Common myeloid progenitor, CD34-positive (primary cell): ENCODE results near the gene EPB41L4B.

Experiments
- CTCF ChIA-PET: fragments of 350-600 bp; sonication (Branson Sonifier 250); formaldehyde crosslinking; loops from one replicate; lab custom pipeline; 2021; ENCODE audit warnings: antibody characterized with exemption; lab: Charles Lee
- POLR2A ChIA-PET: fragments of 350-600 bp; sonication (Branson Sonifier 250); formaldehyde crosslinking; loops from one replicate; lab custom pipeline; 2021; ENCODE audit warnings: antibody characterized with exemption; lab: Charles Lee
- DNase-seq, 3 donors: peaks; one replicate each; pipeline versions ENCODE4 v3.0.0 to v3.0.0-alpha.2; 2013
- H3K27ac ChIP-seq, 2 experiments: 1 replicate in 1 of 2; 2 replicates in 1 of 2; pipeline ENCODE4 v1.7.0; 2013; ENCODE audit warnings: inconsistent platforms in 2 of 2, low read length in 2 of 2, mild to moderate bottlenecking in 2 of 2, low read depth in 1 of 2, moderate library complexity in 1 of 2; ENCODE audit not compliant: severe bottlenecking in 2 of 2, insufficient read depth in 1 of 2, poor library complexity in 1 of 2
- H3K27me3 ChIP-seq, 5 experiments: replicated peaks in 2 of 5; 1 replicate in 3 of 5; 2 replicates in 2 of 5; pipeline versions ENCODE4 v1.6.1 to v1.7.0; 2013; ENCODE audit warnings: low read length in 4 of 5, mild to moderate bottlenecking in 2 of 5, moderate library complexity in 2 of 5, inconsistent platforms in 1 of 5; ENCODE audit not compliant: insufficient read depth in 5 of 5, control insufficient read depth in 4 of 5
- H3K36me3 ChIP-seq, 4 experiments: 1 replicate in 2 of 4; 2 replicates in 2 of 4; pipeline versions ENCODE4 v1.6.1 to v1.7.0; 2013; ENCODE audit warnings: low read length in 3 of 4, control low read depth in 1 of 4, mild to moderate bottlenecking in 1 of 4; ENCODE audit not compliant: control insufficient read depth in 4 of 4, insufficient read depth in 4 of 4
- H3K4me1 ChIP-seq, 4 experiments: 1 replicate in 3 of 4; 2 replicates in 1 of 4; pipeline versions ENCODE4 v1.6.1 to v1.7.1; 2013; ENCODE audit warnings: low read length in 3 of 4, mild to moderate bottlenecking in 3 of 4, control low read depth in 1 of 4, inconsistent platforms in 1 of 4, moderate library complexity in 1 of 4; ENCODE audit not compliant: control insufficient read depth in 4 of 4, insufficient read depth in 4 of 4; ENCODE audit errors: control extremely low read depth in 1 of 4
- H3K4me3 ChIP-seq, 7 experiments: 1 replicate in 4 of 7; 2 replicates in 3 of 7; pipeline versions ENCODE4 v1.5.1 to v1.7.0; 2013; ENCODE audit warnings: mild to moderate bottlenecking in 7 of 7, low read length in 6 of 7, moderate library complexity in 6 of 7, inconsistent platforms in 2 of 7, low read depth in 2 of 7, control low read depth in 1 of 7; ENCODE audit not compliant: insufficient read depth in 4 of 7, control insufficient read depth in 1 of 7; ENCODE audit errors: extremely low read depth in 1 of 7
- H3K9me3 ChIP-seq, 5 experiments: 1 replicate in 4 of 5; 2 replicates in 1 of 5; pipeline versions ENCODE4 v1.6.1 to v1.7.1; 2013; ENCODE audit warnings: low read length in 4 of 5, mild to moderate bottlenecking in 2 of 5, inconsistent platforms in 1 of 5, low read depth in 1 of 5, moderate library complexity in 1 of 5; ENCODE audit not compliant: control insufficient read depth in 4 of 5, insufficient read depth in 2 of 5; ENCODE audit errors: control extremely low read depth in 1 of 5
- WGBS: methylation state at CpG from one replicate; pipeline ENCODE4 v1.1.5; 2013; ENCODE audit not compliant: insufficient coverage; 5-methylcytosine and 5-hydroxymethylcytosine counted together

Gene EPB41L4B

DNA sequence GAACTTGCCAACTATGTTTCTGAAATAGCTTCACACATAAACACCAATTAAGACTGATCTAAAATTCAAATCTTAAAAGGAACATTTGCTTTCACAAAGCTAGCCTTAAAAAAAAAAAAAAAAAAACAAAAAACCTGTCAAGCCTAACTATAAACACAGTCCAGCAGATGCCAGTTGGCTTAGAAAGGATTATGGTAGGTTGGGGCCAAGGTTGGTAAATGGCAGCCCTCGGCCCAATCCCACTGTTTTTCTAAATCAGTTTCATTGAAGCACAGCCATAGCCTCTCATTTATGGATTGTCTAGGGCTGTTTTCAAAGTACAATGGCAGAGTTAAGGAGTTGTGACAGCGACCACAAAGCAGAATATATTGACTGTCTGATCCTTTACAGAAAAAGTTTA is 78.1 kb downstream of the EPB41L4B start:
- no CpG with 5 or more reads among the region's 2 CpGs for WGBS
- H3K36me3 ChIP-seq: no peaks in the 10 kb centered on the region
- peaks cover 11 to 76% (median 27%) of the 10 kb centered on the region in 5 experiments for H3K27me3 ChIP-seq
- no peak for DNase-seq
- CTCF ChIA-PET: interaction anchor here (0.7 kb wide), 1 partner anchor 42 kb away, joined by 3 read pairs; no protein-coding TSS in a partner anchor
- no peak overlapping the region for H3K27ac ChIP-seq
- H3K4me3 ChIP-seq: no peak overlapping the region
- H3K9me3 ChIP-seq: peaks cover 0 to 9% (median 6%) of the 10 kb centered on the region in 5 experiments
- POLR2A ChIA-PET: no interaction called here
- no peaks in the 10 kb centered on the region for H3K4me1 ChIP-seq

DNA sequence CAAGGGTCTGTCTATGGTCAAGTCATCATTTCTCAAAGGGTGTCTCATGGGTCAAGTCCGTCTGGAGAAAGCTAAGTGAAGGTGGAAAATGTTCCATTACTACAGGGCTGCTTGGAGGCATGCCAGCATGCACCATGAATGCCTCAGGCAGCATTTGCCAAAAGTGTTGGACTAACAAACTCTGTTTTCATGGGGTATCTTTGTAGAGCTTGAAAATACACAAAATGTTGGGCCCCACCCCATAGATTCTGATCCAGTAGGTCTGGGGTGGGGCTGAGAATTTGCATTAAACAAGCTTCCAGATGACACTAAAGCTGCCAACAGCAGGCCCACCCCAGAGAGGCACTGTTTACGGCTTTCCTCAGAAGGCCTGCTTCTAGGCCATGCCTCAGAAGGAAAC is 78.8 kb downstream of the EPB41L4B start:
- Histone ChIP-seq H3K36me3 (no peaks in the 10 kb centered on the region), H3K9me3 (peaks cover 0 to 9% (median 6%) of the 10 kb centered on the region in 5 experiments), H3K4me1 (no peaks in the 10 kb centered on the region), H3K27ac (no peak overlapping the region), H3K27me3 (peaks cover 11 to 78% (median 27%) of the 10 kb centered on the region in 5 experiments), H3K4me3 (no peak overlapping the region)
- POLR2A ChIA-PET: no interaction called here
- no peak for DNase-seq
- CTCF ChIA-PET: no interaction called here
- WGBS: 83% methylated on average over 2 of the region's 2 CpGs

DNA sequence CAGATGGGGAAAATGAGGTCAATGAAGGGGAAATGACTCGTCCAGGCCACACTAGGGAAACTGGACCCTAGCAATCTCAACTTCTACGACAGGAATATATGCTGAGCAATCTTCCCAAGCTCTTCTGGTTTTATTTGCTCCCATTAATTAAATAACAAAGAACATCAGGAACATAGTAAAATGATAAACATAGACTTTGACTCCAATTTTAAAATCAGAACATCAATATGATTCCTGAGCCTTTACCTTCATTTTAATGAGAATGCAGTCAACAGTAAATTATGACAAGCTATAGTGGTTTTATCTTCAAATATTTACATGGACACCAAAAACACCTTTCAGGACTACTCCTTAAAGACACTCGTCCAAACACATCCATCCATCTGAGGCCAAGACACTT is 79.7 kb downstream of the EPB41L4B start:
- H3K4me1 ChIP-seq: no peaks in the 10 kb centered on the region
- peaks cover 0 to 9% (median 6%) of the 10 kb centered on the region in 5 experiments for H3K9me3 ChIP-seq
- ChIA-PET CTCF (no interaction called here), POLR2A (no interaction called here)
- no peak overlapping the region for H3K4me3 ChIP-seq
- H3K27me3 ChIP-seq: peaks cover 11 to 77% (median 26%) of the 10 kb centered on the region in 5 experiments
- no peak overlapping the region for H3K27ac ChIP-seq
- H3K36me3 ChIP-seq: no peaks in the 10 kb centered on the region
- no CpG with 5 or more reads among the region's 3 CpGs for WGBS
- DNase-seq: no peak

GRCh38 chr9:109239240-109239639 is 81.6 kb downstream of the EPB41L4B start:
- Histone ChIP-seq H3K36me3 (no peaks in the 10 kb centered on the region), H3K4me3 (no peak overlapping the region), H3K27me3 (peaks cover 5 to 67% (median 17%) of the 10 kb centered on the region in 5 experiments), H3K27ac (no peak overlapping the region), H3K9me3 (peaks cover 0 to 9% (median 6%) of the 10 kb centered on the region in 5 experiments), H3K4me1 (no peaks in the 10 kb centered on the region)
- ChIA-PET CTCF (interaction anchor here (0.5 kb wide), 1 partner anchor 10 kb away, joined by 4 read pairs; no protein-coding TSS in a partner anchor), POLR2A (no interaction called here)
- DNase-seq: no peak
- WGBS: 87% methylated on average over 3 of the region's 3 CpGs

GRCh38 chr9:109238655-109239054 is 82.2 kb downstream of the EPB41L4B start:
- CTCF ChIA-PET: no interaction called here
- WGBS: 82% methylated on average over 2 of the region's 3 CpGs
- POLR2A ChIA-PET: no interaction called here
- H3K27me3 ChIP-seq: peaks cover 5 to 62% (median 15%) of the 10 kb centered on the region in 5 experiments
- peaks cover 0 to 9% (median 6%) of the 10 kb centered on the region in 5 experiments for H3K9me3 ChIP-seq
- H3K4me1 ChIP-seq: no peaks in the 10 kb centered on the region
- no peaks in the 10 kb centered on the region for H3K36me3 ChIP-seq
- H3K4me3 ChIP-seq: no peak overlapping the region
- H3K27ac ChIP-seq: no peak overlapping the region
- no peak for DNase-seq

GRCh38 chr9:109238125-109238524 is 82.7 kb downstream of the EPB41L4B start:
- no peaks in the 10 kb centered on the region for H3K4me1 ChIP-seq
- ChIA-PET POLR2A (no interaction called here), CTCF (no interaction called here)
- H3K27ac ChIP-seq: no peak overlapping the region
- WGBS: 95% methylated on average over 4 of the region's 4 CpGs
- no peak overlapping the region for H3K4me3 ChIP-seq
- H3K9me3 ChIP-seq: peaks cover 0 to 9% (median 6%) of the 10 kb centered on the region in 5 experiments
- H3K36me3 ChIP-seq: no peaks in the 10 kb centered on the region
- no peak for DNase-seq
- H3K27me3 ChIP-seq: peaks cover 5 to 61% (median 13%) of the 10 kb centered on the region in 5 experiments

DNA sequence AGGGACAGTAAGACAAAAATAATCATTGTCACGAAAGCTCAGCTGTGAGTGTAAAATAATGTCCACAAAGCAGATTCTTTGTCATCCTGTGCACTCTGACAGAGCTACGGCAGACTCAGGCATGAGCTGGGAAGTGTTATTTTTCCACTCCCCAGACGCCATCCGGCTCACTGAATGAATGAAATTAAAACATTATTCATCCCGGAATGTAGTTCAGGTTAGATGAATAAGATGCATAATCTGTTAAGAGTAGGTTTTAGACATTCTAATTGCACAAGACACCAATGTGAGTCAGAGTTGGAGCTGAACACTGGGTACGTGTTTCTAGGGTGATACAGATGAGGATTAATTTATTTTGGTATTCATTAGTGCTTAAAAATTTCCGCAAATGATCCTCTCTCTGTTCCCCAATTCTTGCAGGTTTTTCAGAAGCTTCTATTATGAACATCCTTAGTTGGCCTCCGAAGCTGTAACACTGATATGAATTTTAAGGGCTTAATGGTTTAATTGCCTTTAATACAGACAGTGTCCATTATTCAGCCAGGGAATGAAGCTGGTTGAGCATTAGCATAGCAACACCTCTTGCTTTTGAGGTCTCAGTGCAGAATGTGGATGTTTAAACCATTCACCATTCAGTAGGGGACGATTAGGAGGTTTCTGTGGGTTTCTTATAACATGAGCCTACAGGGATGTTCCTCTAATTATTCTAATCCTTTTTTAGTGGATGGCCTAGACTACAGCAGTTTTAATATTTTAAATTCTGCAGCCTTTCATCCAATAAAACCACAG is 88.2 kb downstream of the EPB41L4B start:
- Histone ChIP-seq H3K27ac (no peak overlapping the region), H3K9me3 (no peaks in the 10 kb centered on the region), H3K27me3 (peaks cover 5 to 63% (median 17%) of the 10 kb centered on the region in 5 experiments), H3K4me1 (no peaks in the 10 kb centered on the region), H3K36me3 (no peaks in the 10 kb centered on the region), H3K4me3 (no peak overlapping the region)
- 87% methylated on average over 5 of the region's 9 CpGs for WGBS
- DNase-seq: no peak
- ChIA-PET POLR2A (no interaction called here), CTCF (interaction anchor here (0.9 kb wide), 1 partner anchor 291 kb away, joined by 3 read pairs; no protein-coding TSS in a partner anchor)
